AG04450 (cell line): ENCODE results near the gene DYNC1I1. TPM values are rescaled to one million over a fixed set of nuclear protein-coding genes. Genes with fewer than 3 reads are reported as not detected.

Source experiments
- CTCF ChIA-PET: fragments of 300-600, 350-600 bp; formaldehyde crosslinking; extraction: SDS; loops from one replicate; lab custom pipeline; 2022; ENCODE audit warnings: antibody characterized with exemption, inconsistent platforms; lab: Charles Lee
- POLR2A ChIA-PET: fragments of 350-600 bp; formaldehyde crosslinking; extraction: SDS; loops from one replicate; lab custom pipeline; 2021; ENCODE audit warnings: antibody characterized with exemption, inconsistent platforms; lab: Yijun Ruan, JAX
- DNase-seq: peaks from one replicate; pipeline ENCODE4 v3.0.0-alpha.2; 2011; ENCODE audit warnings: low read depth, low spot score
- H3K27ac ChIP-seq: one replicate; pipeline ENCODE4 v1.5.1; 2012; ENCODE audit warnings: low read depth, low read length, control low read depth
- H3K27me3 ChIP-seq: one replicate; pipeline ENCODE4 v1.6.0; 2012; ENCODE audit warnings: low read length; ENCODE audit not compliant: control insufficient read depth, insufficient read depth
- H3K4me3 ChIP-seq: 2 replicates; pipeline ENCODE4 v1.5.1; 2011; ENCODE audit warnings: mild to moderate bottlenecking, low read depth, low read length, control low read depth
- H3K9me3 ChIP-seq: 2 replicates; pipeline ENCODE4 v1.5.1; 2012; ENCODE audit warnings: low read length; ENCODE audit not compliant: control insufficient read depth, insufficient read depth
- CTCF ChIP-seq: IDR thresholded peaks from 2 replicates; pipeline ENCODE4 v1.5.1; 2011; ENCODE audit warnings: low read depth, low read length, control low read depth, inconsistent platforms
- polyA plus RNA-seq: library from polyadenylated mRNA; depleted of rRNA; stranded (reverse); fragments of >200 nt; gene quantifications from 2 replicates; pipeline ENCODE4 v1.2.3, GENCODE V29; 2011

The DYNC1I1 gene
- polyA plus RNA-seq, 1 experiment, result 0.06 TPM

- Histone ChIP-seq H3K27ac (no peak overlapping the region), H3K4me3 (no peak overlapping the region), H3K9me3 (no peaks in the 10 kb centered on the region), H3K27me3 (no peaks in the 10 kb centered on the region)
- ChIA-PET CTCF (no interaction called here), POLR2A (no interaction called here)
- DNase-seq, result no peak
- no peak for TF ChIP-seq CTCF
Observed at GRCh38 chr7:95955748-95956147, 183.4 kb downstream of the DYNC1I1 start.

DNA sequence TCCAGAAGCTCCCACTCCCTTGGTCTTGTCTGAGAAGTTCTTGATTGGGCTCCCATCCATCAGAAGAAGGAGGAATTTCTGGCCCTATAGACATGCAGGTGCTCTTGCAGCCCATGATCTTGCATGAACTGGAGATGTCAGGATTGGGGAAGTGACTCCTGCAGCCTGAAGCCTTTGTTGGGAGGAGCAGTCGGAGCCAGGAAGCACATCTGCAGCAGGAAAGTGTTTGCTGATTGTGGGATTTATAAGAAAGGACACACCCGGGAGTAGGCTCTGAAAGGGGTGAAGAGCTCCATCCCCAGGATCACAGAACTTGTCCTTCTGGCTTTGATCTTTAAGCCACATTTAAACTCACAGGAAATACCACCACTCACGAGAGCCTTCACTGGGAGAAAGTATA, 185.2 kb downstream of the DYNC1I1 start:
- CTCF ChIA-PET, result interaction anchor here (1.1 kb wide), 1 partner anchor 41 kb away, joined by 3 read pairs; no protein-coding TSS in a partner anchor

DNA sequence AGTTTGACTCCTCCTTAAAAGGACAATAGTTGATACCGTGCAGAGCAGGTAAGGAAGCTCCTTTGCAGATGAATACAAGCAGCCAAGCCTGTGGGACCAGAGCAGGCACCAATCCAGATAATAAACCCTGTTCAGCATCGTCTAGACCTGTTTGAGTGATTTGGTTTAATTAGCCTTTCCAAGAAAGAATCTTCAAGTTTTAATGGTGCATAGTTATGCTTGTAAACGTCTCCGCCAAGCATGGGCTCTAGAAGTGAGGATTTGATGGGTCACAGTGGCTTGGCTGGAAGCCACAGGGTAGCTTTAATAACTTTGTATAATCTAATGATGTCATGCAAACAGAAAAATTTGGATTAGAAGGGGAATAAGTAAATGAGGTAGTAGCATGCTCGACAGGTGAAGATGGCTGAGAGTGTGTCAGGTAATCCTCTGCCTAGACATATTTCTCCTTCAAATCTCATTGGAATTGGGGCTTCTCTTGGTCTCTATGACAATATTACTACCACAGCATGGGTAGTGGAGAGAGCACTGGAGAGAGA, 188.4 kb downstream of the DYNC1I1 start:
- Histone ChIP-seq H3K9me3 (no peaks in the 10 kb centered on the region), H3K27me3 (no peaks in the 10 kb centered on the region), H3K27ac (no peak overlapping the region), H3K4me3 (no peak overlapping the region)
- TF ChIP-seq CTCF, result no peak
- DNase-seq, result no peak
- POLR2A ChIA-PET, result no interaction called here
- CTCF ChIA-PET, result no interaction called here

More for the DNA sequence above, 185.2 kb downstream of the DYNC1I1 start:
- Histone ChIP-seq H3K27me3 (no peaks in the 10 kb centered on the region), H3K27ac (no peak overlapping the region), H3K9me3 (no peaks in the 10 kb centered on the region), H3K4me3 (no peak overlapping the region)
- no peak for DNase-seq
- no peak for TF ChIP-seq CTCF
- POLR2A ChIA-PET, result no interaction called here

GRCh38 chr7:95963446-95963990, 191.2 kb downstream of the DYNC1I1 start:
- no peak for DNase-seq
- H3K27me3 ChIP-seq, result no peaks in the 10 kb centered on the region
- ChIA-PET POLR2A (no interaction called here), CTCF (no interaction called here)
- H3K27ac ChIP-seq, result no peak overlapping the region
- H3K9me3 ChIP-seq, result no peaks in the 10 kb centered on the region
- H3K4me3 ChIP-seq, result no peak overlapping the region
- TF ChIP-seq CTCF, result no peak

DNA sequence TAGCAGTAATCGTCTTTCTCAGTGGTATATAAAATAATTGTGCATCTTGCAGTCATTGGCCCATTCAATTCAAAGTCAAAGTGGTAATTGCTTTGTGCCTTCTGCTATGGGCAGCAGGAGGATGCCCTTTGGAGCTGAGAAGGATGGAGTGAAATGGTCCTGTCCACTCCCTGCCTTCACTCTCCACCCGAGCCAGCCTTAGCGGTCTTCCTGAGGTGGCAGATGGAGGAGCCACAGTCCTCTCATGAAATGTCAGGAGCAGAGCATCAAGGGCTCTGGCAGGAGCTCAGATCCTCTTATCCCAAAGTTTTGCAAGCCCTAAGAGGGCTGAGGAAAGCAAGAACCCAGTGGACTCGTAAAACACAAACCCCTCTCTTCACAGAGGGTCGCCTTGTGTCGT, 199.4 kb downstream of the DYNC1I1 start:
- POLR2A ChIA-PET, result no interaction called here
- no peak for TF ChIP-seq CTCF
- no peak for DNase-seq
- CTCF ChIA-PET, result no interaction called here
- Histone ChIP-seq H3K27me3 (no peaks in the 10 kb centered on the region), H3K9me3 (no peaks in the 10 kb centered on the region), H3K27ac (no peak overlapping the region), H3K4me3 (no peak overlapping the region)
